ENCODE results near the gene GRIK4.

GRIK4 gene

DNA sequence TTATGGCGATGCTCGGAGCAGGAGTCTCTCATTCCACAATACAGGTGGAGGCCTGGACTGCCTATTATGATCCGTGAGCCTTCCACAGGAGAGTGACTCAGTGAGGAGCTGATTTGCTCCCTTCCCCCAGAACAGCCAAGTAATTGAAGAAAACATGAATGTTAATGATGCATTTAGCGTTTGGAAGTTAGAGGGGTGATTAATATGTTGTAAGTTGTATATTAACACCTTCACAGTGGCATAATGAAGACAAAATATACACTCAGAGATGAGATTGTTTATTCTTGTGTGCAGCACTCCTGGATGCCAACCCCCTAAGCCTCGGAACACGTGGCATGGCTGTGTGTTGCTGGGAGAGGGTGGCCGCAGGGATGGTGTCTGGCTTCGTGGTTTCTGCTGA, 98.6 kb downstream of the GRIK4 start:
- H3K36me3 ChIP-seq (ENCODE audit: insufficient read depth, insufficient read length, low read length): no peaks in the 10 kb centered on the region
- no peaks in the 10 kb centered on the region for H3K27me3 ChIP-seq (ENCODE audit: insufficient read depth, insufficient read length)
- TF ChIP-seq SUZ12 (IDR thresholded peaks at IDR 0.05; ENCODE audit: extremely low read depth, insufficient read depth, insufficient read length) (no peak), ZNF274 (IDR thresholded peaks at IDR 0.05; ENCODE audit: low read depth, low read length) (no peak), YY1 (IDR thresholded peaks at IDR 0.05; ENCODE audit: insufficient read depth, insufficient read length) (no peak)
- H3K9ac ChIP-seq (ENCODE audit: insufficient read length, low read depth): no peak overlapping the region
- H3K4me1 ChIP-seq (ENCODE audit: insufficient read depth, insufficient read length): peaks cover 9% of the 10 kb centered on the region
- H3K9me3 ChIP-seq (ENCODE audit: insufficient read depth, low read length): no peaks in the 10 kb centered on the region
- no peak overlapping the region for H3K4me3 ChIP-seq (ENCODE audit: insufficient read length, low read depth)
- no peak for DNase-seq (ENCODE audit: low read depth, low spot score)

GRCh38 chr11:120611581-120611980, 100.0 kb downstream of the GRIK4 start:
- Histone ChIP-seq H3K9ac (ENCODE audit: insufficient read length, low read depth) (no peak overlapping the region), H3K9me3 (ENCODE audit: insufficient read depth, low read length) (no peaks in the 10 kb centered on the region), H3K36me3 (ENCODE audit: insufficient read depth, insufficient read length, low read length) (no peaks in the 10 kb centered on the region), H3K4me1 (ENCODE audit: insufficient read depth, insufficient read length) (peaks cover 9% of the 10 kb centered on the region), H3K4me3 (ENCODE audit: insufficient read length, low read depth) (no peak overlapping the region), H3K27me3 (ENCODE audit: insufficient read depth, insufficient read length) (no peaks in the 10 kb centered on the region)
- no peak for DNase-seq (ENCODE audit: low read depth, low spot score)
- TF ChIP-seq SUZ12 (IDR thresholded peaks at IDR 0.05; ENCODE audit: extremely low read depth, insufficient read depth, insufficient read length): no peak
- TF ChIP-seq YY1 (IDR thresholded peaks at IDR 0.05; ENCODE audit: insufficient read depth, insufficient read length): no peak

DNA sequence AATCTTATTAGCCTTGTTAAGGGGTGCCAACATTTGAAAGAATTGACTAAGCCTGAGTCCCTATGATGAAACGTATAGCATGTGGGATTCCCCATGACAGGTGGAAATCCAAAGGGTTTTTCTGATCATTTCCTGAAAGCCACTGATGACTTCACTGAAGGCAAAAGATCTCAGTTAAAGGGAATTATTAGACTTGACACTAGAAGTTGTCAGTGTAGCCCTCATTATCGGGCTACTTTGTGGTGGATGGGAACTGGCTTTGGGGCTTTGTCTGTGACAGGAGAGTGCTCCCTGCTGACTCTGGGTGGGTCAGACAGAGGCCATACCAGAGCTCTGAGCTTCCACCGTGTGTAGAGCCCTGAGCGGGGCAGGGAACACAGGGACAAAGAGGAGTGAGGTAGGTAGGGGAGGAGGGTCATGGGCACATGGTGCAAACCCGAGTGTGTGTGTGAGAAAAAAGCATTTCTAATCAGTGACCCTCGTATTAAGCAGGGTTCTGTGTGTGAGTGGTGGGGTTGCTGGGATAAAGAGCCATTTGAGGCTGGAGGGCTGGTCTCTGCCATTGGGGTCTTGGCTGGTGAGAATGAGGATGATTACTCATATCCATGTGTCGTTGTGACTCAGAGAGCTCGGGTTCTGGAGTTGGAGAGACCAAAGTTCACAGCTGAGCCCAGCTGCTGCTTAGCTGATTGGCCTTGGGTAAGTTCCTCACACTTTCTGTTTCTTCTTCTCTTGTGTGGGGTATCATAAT, 101.1 kb downstream of the GRIK4 start:
- Histone ChIP-seq H3K4me3 (ENCODE audit: insufficient read length, low read depth) (no peak overlapping the region), H3K27me3 (ENCODE audit: insufficient read depth, insufficient read length) (no peaks in the 10 kb centered on the region), H3K4me1 (ENCODE audit: insufficient read depth, insufficient read length) (peaks cover 9% of the 10 kb centered on the region), H3K9me3 (ENCODE audit: insufficient read depth, low read length) (peaks cover 2% of the 10 kb centered on the region; the same call in 1 of the 2 replicates), H3K36me3 (ENCODE audit: insufficient read depth, insufficient read length, low read length) (no peaks in the 10 kb centered on the region), H3K9ac (ENCODE audit: insufficient read length, low read depth) (no peak overlapping the region)
- no peak for DNase-seq (ENCODE audit: low read depth, low spot score)
- TF ChIP-seq ZNF274 (IDR thresholded peaks at IDR 0.05; ENCODE audit: low read depth, low read length) (no peak), YY1 (IDR thresholded peaks at IDR 0.05; ENCODE audit: insufficient read depth, insufficient read length) (no peak)

DNA sequence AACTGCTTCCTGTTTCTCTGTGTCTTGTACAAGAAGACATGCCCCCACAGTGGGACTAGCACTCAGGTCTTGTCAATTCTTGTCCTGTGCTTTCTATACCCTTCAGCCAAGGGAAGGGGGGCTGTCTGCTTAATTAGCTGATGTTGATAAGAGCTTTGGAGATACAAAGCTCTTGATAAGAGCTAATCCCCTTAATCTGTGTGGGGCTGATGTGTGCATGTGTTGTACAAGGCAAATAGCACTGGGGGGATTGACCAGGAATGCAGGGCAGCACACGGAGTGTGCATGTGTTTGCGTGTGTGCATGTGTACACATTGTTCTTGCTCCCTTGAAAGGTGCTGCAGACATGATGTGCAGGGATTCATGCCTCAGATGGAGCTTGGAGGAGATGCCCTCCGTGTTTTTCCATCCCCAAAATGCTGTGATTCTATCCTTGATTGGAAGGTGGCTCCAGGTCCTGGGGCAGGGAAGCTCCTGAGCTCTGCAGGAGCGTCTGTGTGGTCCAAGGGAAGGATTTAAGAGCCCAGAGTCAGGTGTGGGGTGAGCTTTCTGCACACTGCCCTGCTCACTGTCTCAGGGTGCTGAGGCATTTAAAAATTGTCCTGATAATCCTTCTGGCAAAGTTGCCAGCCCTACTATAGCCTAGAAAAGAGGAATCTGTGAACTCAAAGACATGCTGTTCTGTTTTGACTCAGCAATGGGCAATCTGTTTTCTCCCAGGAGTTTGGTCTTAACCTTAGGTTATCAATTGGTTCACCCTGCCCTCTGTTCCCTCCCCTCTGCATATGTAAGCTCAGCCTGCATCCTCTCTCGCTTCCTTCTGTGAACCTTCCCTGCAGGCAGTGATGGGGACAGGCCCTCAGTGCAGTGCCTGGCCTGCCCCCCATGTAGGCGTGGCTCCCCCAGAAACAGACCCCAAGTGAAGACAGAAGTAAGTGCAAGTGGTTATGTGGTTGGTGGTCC, 102.0 kb downstream of the GRIK4 start:
- no peaks in the 10 kb centered on the region for H3K36me3 ChIP-seq (ENCODE audit: insufficient read depth, insufficient read length, low read length)
- no peak overlapping the region for H3K4me3 ChIP-seq (ENCODE audit: insufficient read length, low read depth)
- no peak overlapping the region for H3K9ac ChIP-seq (ENCODE audit: insufficient read length, low read depth)
- peaks cover 11% of the 10 kb centered on the region; the same call in 1 of the 2 replicates for H3K9me3 ChIP-seq (ENCODE audit: insufficient read depth, low read length)
- no peak for TF ChIP-seq YY1 (IDR thresholded peaks at IDR 0.05; ENCODE audit: insufficient read depth, insufficient read length)
- no peak for TF ChIP-seq ZNF274 (IDR thresholded peaks at IDR 0.05; ENCODE audit: low read depth, low read length)
- TF ChIP-seq SUZ12 (IDR thresholded peaks at IDR 0.05; ENCODE audit: extremely low read depth, insufficient read depth, insufficient read length): no peak
- no peak for DNase-seq (ENCODE audit: low read depth, low spot score)
- H3K4me1 ChIP-seq (ENCODE audit: insufficient read depth, insufficient read length): peaks cover 5% of the 10 kb centered on the region
- H3K27me3 ChIP-seq (ENCODE audit: insufficient read depth, insufficient read length): no peaks in the 10 kb centered on the region

- Histone ChIP-seq H3K9ac (ENCODE audit: insufficient read length, low read depth) (no peak overlapping the region), H3K4me1 (ENCODE audit: insufficient read depth, insufficient read length) (peaks cover 1% of the 10 kb centered on the region), H3K9me3 (ENCODE audit: insufficient read depth, low read length) (peaks cover 25% of the 10 kb centered on the region; the same call in 1 of the 2 replicates), H3K4me3 (ENCODE audit: insufficient read length, low read depth) (no peak overlapping the region), H3K27me3 (ENCODE audit: insufficient read depth, insufficient read length) (no peaks in the 10 kb centered on the region), H3K36me3 (ENCODE audit: insufficient read depth, insufficient read length, low read length) (no peaks in the 10 kb centered on the region)
- no peak for DNase-seq (ENCODE audit: low read depth, low spot score)
- TF ChIP-seq SUZ12 (IDR thresholded peaks at IDR 0.05; ENCODE audit: extremely low read depth, insufficient read depth, insufficient read length) (no peak), ZNF274 (IDR thresholded peaks at IDR 0.05; ENCODE audit: low read depth, low read length) (no peak), YY1 (IDR thresholded peaks at IDR 0.05; ENCODE audit: insufficient read depth, insufficient read length) (no peak)
Observed at GRCh38 chr11:120615391-120615790, 103.8 kb downstream of the GRIK4 start.

- no peak overlapping the region for H3K9ac ChIP-seq (ENCODE audit: insufficient read length, low read depth)
- TF ChIP-seq ZNF274 (IDR thresholded peaks at IDR 0.05; ENCODE audit: low read depth, low read length): no peak
- no peak for TF ChIP-seq YY1 (IDR thresholded peaks at IDR 0.05; ENCODE audit: insufficient read depth, insufficient read length)
- TF ChIP-seq SUZ12 (IDR thresholded peaks at IDR 0.05; ENCODE audit: extremely low read depth, insufficient read depth, insufficient read length): no peak
- no peaks in the 10 kb centered on the region for H3K36me3 ChIP-seq (ENCODE audit: insufficient read depth, insufficient read length, low read length)
- H3K27me3 ChIP-seq (ENCODE audit: insufficient read depth, insufficient read length): no peaks in the 10 kb centered on the region
- no peak for DNase-seq (ENCODE audit: low read depth, low spot score)
- peaks cover 25% of the 10 kb centered on the region; the same call in 1 of the 2 replicates for H3K9me3 ChIP-seq (ENCODE audit: insufficient read depth, low read length)
- H3K4me3 ChIP-seq (ENCODE audit: insufficient read length, low read depth): no peak overlapping the region
- H3K4me1 ChIP-seq (ENCODE audit: insufficient read depth, insufficient read length): peaks cover 1% of the 10 kb centered on the region
Observed at GRCh38 chr11:120618399-120618798, 106.9 kb downstream of the GRIK4 start.

All from NT2/D1 (cell line).